ENCODE data around the gene CD9.

DNA sequence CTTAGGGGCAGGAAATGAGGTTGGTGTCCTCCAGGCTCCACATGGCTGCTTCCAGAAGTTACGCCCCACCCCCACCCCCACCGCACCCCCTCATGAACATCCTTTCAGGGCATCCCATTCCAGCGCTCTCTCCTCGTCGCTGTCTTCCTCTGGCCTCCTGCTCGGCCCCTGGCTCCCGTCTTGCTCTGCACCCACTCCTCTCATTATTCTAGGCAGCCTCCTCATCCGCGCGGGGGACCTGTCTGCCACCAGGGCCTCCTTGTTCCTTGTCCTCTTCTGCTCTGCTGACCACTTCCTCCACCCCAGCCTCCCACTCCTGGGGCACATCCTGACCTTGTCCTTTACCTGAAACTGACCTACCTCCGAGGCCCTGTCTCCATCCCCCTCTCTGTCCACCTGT is 80.5 kb downstream of the CD9 start:
- no peak for TF ChIP-seq EZH2 (IDR thresholded peaks at IDR 0.05)
- TF ChIP-seq POLR2AphosphoS5 (IDR thresholded peaks at IDR 0.05; ENCODE audit: borderline replicate concordance, low read depth, low read length) = no peak
- TF ChIP-seq FOXP2 (optimal IDR thresholded peaks at IDR 0.05; ENCODE audit: control extremely low read depth, extremely low read length, insufficient read depth) = no peak

Measured in SK-N-MC (cell line).